Keratinocyte (primary cell): ENCODE measurements around the gene SHPK.

Experiments used
- CTCF ChIP-seq, 3 experiments: IDR thresholded peaks in 1 of 3; conservative IDR thresholded peaks in 1 of 3; optimal IDR thresholded peaks in 1 of 3; 2 replicates in 2 of 3; 3 replicates in 1 of 3; pipeline versions ENCODE3 to v1.5.1; 2011; ENCODE audit warnings: low read length in 3 of 3, mild to moderate bottlenecking in 3 of 3, moderate library complexity in 2 of 3, control low read depth in 1 of 3, inconsistent platforms in 1 of 3; ENCODE audit not compliant: insufficient read depth in 2 of 3; ENCODE audit errors: extremely low read depth in 1 of 3
- EZH2 ChIP-seq: IDR thresholded peaks from one replicate; pipeline ENCODE4 v1.6.1; 2012; ENCODE audit warnings: inconsistent platforms, mild to moderate bottlenecking, low read length, moderate library complexity

DNA sequence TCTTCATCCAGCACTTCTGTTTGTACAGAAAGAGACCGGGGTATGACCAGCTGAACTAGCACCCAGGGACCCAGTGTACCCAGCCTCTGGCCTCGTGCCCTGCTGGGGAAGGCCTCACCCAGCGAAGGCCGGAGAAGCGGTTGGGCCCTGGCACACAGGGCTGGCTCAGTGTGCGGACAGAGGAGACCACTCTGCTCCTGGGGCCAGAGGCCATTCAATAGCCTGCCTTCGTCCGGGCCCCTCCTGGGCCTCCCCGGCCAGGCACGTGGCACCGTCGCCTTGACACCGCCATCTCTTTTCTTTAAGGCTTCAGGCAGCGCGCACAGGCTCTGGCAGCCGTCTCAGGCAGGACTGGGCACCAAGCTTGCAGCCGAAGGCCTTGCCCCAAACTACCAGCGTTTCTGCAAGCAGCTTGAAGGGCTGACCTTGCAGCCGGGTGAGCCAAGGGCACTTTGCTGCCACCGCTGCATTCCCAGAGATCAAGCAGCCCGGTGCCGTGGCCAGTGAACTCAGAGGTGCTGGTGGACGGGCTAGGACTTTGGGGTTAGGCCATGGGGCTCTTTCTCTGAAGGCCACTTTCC, 24.4 kb upstream of the SHPK start:
- TF ChIP-seq CTCF (optimal IDR thresholded peaks at IDR 0.05 in 1 of 3, IDR thresholded peaks at IDR 0.05 in 1 of 3, conservative IDR thresholded peaks at IDR 0.05 in 1 of 3; ENCODE audit: extremely low read depth in 1 of 3, insufficient read depth in 2 of 3, low read length in 3 of 3) (no peak), EZH2 (no peak)
